ENCODE data around the gene MYBPH. TPM values are rescaled to one million over a fixed set of nuclear protein-coding genes. Genes with fewer than 3 reads are reported as not detected.

The MYBPH gene, protein sequence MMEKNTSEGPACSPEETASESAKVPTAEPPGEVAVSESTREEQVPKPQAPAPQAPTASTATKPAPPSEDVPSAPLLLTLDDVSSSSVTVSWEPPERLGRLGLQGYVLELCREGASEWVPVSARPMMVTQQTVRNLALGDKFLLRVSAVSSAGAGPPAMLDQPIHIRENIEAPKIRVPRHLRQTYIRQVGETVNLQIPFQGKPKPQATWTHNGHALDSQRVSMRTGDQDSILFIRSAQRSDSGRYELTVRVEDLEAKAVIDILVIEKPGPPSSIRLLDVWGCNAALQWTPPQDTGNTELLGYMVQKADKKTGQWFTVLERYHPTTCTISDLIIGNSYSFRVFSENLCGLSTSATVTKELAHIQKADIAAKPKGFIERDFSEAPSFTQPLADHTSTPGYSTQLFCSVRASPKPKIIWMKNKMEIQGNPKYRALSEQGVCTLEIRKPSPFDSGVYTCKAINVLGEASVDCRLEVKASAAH
- not detected in 2 replicates for total RNA-seq

- Histone ChIP-seq H3K27me3 (ENCODE audit: control insufficient read depth, insufficient read depth, low read length) (no peaks in the 10 kb centered on the region), H3K36me3 (ENCODE audit: control insufficient read depth, insufficient read depth, low read length) (no peaks in the 10 kb centered on the region), H3K4me3 (ENCODE audit: low read depth, low read length) (no peak within 1 kb of the TSS)
- TF ChIP-seq, protein P1, sequence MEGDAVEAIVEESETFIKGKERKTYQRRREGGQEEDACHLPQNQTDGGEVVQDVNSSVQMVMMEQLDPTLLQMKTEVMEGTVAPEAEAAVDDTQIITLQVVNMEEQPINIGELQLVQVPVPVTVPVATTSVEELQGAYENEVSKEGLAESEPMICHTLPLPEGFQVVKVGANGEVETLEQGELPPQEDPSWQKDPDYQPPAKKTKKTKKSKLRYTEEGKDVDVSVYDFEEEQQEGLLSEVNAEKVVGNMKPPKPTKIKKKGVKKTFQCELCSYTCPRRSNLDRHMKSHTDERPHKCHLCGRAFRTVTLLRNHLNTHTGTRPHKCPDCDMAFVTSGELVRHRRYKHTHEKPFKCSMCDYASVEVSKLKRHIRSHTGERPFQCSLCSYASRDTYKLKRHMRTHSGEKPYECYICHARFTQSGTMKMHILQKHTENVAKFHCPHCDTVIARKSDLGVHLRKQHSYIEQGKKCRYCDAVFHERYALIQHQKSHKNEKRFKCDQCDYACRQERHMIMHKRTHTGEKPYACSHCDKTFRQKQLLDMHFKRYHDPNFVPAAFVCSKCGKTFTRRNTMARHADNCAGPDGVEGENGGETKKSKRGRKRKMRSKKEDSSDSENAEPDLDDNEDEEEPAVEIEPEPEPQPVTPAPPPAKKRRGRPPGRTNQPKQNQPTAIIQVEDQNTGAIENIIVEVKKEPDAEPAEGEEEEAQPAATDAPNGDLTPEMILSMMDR (IDR thresholded peaks at IDR 0.05; ENCODE audit: insufficient read depth, low read length, poor library complexity, severe bottlenecking): no peak
- no peak for DNase-seq (ENCODE audit: low read depth)
Observed at GRCh38 chr1:203175237-203175826, at the start of gene MYBPH. Gene MYBPH (minus strand): TSS chr1:203175826. CDS start chr1:203175755, 71 bp downstream.

DNA sequence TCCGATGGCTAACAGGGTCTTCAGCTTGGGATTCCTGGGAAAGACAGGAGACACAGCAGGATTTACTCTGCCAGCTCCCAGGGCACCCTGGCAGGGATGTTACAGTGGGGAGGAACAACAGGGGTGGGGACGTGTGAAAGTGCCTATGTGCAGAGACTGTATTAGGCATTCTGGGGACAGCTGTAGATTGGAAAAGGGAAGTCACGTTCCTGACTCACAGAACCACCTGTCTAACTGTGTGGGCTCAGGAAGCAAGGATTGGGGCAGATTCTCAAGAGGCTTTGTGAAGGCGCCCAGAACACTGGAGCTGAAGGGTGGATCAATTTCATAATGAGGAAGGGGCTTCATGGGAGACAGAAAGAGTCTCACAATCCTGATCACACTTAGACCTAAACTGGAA is 49.4 kb upstream of the MYBPH start:
- no peaks in the 10 kb centered on the region for H3K36me3 ChIP-seq (ENCODE audit: control insufficient read depth, insufficient read depth, low read length)
- no peak overlapping the region for H3K4me3 ChIP-seq (ENCODE audit: low read depth, low read length)
- no peak for DNase-seq (ENCODE audit: low read depth)
- H3K27me3 ChIP-seq (ENCODE audit: control insufficient read depth, insufficient read depth, low read length): peaks cover 21% of the 10 kb centered on the region
- TF ChIP-seq, protein P1 (IDR thresholded peaks at IDR 0.05; ENCODE audit: insufficient read depth, low read length, poor library complexity, severe bottlenecking): no peak

DNA sequence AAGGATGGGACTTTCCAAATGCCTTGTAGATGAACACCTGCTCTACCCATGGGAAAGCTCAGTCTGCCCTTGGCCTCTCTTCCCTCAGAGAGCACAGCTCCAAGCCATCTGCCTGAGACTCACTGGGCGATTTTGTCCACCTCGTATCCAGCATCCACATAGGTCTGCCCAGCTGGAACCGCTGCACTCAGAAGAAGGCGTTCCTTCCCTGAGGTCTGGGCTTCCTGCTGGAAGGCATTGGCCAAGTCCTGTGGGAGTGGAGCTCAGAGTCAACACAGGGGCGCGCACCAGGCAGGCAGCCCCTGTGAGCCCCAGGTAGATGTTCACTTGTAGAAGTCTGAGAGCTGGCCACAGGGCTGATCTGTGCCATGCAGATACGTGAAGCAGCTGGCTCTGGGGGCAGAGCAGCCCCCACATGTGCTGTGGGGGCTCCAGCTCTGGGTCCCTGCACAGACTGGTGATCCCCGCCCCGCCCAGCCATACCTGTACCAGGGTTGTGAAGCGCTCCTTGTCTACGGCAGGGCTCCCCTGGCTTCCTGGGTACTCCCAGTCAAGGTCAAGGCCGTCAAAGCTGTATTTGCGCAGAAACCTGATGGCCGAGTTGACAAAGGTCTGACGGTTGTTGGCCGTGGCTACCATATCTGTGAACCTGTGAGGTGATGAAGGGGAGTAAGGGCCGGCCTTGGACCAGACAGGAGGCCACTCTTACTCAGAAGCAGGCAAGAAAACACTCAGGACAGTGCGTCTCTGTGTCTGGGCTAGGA is 47.6 kb upstream of the MYBPH start:
- Histone ChIP-seq H3K36me3 (ENCODE audit: control insufficient read depth, insufficient read depth, low read length) (no peaks in the 10 kb centered on the region), H3K4me3 (ENCODE audit: low read depth, low read length) (no peak overlapping the region), H3K27me3 (ENCODE audit: control insufficient read depth, insufficient read depth, low read length) (peaks cover 19% of the 10 kb centered on the region)
- TF ChIP-seq, protein P1 (IDR thresholded peaks at IDR 0.05; ENCODE audit: insufficient read depth, low read length, poor library complexity, severe bottlenecking): no peak
- no peak for DNase-seq (ENCODE audit: low read depth)

DNA sequence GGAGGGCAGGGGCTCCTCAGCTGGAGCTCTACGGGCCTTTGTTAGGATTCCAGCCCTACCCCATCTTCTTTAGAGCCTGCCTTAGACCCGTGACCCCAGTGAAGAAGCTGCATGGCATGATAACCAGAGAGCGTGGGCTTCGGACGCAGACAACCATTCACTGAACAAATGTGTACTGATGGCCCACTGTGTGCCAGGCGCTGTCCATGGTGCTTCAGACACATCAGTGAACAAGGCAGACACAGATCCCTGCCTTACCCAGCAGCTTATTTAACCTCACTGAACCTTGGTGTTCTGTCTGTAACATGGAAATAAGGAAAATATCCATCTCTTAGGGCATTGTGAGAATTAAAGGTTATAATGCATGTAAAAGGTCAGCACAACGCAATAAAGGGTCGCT is 44.3 kb upstream of the MYBPH start:
- H3K36me3 ChIP-seq (ENCODE audit: control insufficient read depth, insufficient read depth, low read length): no peaks in the 10 kb centered on the region
- TF ChIP-seq, protein P1 (IDR thresholded peaks at IDR 0.05; ENCODE audit: insufficient read depth, low read length, poor library complexity, severe bottlenecking): no peak
- no peak for DNase-seq (ENCODE audit: low read depth)
- H3K27me3 ChIP-seq (ENCODE audit: control insufficient read depth, insufficient read depth, low read length): peaks cover 24% of the 10 kb centered on the region
- no peak overlapping the region for H3K4me3 ChIP-seq (ENCODE audit: low read depth, low read length)

GRCh38 chr1:203219171-203219570 is 43.5 kb upstream of the MYBPH start:
- TF ChIP-seq, protein P1 (IDR thresholded peaks at IDR 0.05; ENCODE audit: insufficient read depth, low read length, poor library complexity, severe bottlenecking): no peak
- Histone ChIP-seq H3K27me3 (ENCODE audit: control insufficient read depth, insufficient read depth, low read length) (peaks cover 22% of the 10 kb centered on the region), H3K36me3 (ENCODE audit: control insufficient read depth, insufficient read depth, low read length) (no peaks in the 10 kb centered on the region), H3K4me3 (ENCODE audit: low read depth, low read length) (no peak overlapping the region)
- no peak for DNase-seq (ENCODE audit: low read depth)

Measured in kidney epithelial cell (primary cell).